HG02623 (cell line): Measurements from ENCODE around the gene BRCC3.
"Not testable (repeated sequence)": the region's sequence is repeated elsewhere in the genome, so short reads cannot be mapped to it uniquely, and the experiment has no call there.

ENCODE experiments used
- ATAC-seq: cut with Tn5 transposase; IDR thresholded peaks from one replicate; pipeline ENCODE4 v1.9.1; 2021; ENCODE audit warnings: moderate library complexity; ENCODE audit not compliant: unreplicated experiment

The BRCC3 gene

DNA sequence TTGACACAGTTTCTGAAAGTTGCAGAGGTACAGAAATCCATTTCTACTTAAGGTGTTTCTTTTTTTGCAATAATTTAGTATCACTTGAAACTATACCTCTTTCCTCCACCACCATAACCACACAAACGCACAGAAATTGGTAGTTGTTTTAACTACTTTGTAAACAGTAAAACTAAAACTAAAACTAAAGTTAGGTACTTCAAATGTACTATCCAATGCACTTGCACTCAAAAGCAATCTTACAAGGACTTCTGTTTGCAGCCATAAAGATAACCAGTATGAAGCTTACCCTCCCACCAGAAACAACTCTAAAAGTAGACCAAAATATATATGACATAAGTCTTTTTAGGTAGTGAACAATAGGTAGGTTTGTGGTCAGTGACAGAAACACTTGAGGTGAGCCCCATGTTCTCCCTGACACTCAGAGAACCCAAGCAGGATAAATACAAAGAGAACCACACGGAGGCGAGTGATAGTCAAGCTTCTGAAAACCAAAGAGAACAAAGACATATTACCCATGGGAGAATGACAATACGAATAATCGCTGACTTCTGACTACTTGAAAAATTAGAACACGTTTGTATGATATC is 72.7 kb downstream of the BRCC3 start:
- ATAC-seq = no peak

GRCh38 chrX:155144926-155145325 is 73.6 kb downstream of the BRCC3 start:
- ATAC-seq = no peak

DNA sequence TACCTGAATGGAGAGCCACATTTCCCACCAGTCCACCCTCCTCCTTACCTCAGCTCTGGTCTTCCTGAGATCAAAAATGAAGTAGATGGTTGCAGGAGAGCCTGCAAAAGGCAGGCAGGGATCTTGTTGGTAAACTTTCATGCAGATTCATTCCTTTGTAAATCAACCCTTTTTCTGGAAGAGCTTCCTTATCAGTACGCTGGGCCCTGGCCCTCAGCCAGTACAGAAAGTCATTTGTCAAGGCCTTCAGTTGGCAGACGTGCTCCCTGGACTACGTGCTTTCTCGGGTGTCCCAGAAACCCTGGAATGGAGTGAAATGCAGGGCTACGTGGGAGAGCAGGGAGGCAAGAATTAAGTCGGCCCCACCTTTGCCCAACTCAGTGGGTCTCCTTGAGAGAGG is 76.3 kb downstream of the BRCC3 start:
- ATAC-seq = not testable (repeated sequence)

DNA sequence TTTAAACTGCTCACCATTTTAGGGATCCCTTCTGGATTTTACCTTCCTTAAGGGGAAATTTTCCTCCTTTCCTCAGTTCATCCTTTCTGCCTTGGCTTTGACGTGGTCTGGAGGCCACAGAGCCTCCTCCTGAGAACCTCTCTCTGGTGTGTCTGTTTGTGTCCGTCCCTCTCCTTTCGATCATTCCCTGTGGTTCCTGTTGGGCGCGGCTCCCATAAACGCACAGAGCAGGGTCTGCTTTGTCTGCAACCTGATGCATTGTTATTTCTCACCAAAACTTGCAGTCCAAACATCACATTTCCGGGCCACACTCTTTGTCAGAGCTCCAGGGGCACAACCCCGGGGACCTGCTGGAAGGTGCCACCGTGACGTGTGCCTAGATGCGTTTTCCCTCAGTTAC is 76.9 kb downstream of the BRCC3 start:
- ATAC-seq = not testable (repeated sequence)

DNA sequence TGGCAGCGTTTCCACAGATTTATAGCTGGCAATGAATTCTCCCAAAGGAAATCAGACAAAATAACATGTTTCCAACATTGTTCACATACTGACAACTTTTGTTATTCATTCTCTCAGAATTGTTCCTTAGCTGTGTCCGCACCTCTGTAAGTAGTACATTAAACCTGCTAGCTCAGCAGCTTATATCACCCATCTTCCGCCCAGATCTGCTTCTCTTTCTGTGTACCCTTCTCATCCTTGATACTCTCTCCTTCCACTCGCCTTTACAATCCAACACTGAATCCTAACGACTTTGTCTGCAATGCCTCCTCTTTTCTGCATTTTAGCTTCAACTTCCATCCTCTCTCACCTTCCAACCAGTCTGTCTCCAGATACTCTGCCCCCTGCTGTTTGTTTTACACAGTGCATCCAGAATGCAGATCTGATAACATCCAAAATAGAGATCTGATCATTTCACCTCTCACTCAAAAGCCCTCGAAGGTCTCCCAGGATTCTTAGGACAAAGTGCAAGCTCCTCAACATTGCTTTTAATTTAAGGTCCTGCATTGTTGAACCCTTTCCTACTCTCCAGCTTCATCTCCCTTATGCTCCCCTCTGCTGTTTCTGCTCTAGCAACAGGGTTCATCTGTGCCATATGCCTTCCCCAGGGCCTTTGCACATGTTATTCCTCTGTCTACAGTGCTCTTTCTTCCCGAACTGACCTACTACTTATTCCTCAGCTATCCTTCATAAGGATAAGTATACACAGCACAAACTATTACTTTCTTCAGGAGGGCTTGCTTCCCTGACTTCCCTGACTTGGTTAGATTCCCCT is 77.6 kb downstream of the BRCC3 start:
- no peak for ATAC-seq

DNA sequence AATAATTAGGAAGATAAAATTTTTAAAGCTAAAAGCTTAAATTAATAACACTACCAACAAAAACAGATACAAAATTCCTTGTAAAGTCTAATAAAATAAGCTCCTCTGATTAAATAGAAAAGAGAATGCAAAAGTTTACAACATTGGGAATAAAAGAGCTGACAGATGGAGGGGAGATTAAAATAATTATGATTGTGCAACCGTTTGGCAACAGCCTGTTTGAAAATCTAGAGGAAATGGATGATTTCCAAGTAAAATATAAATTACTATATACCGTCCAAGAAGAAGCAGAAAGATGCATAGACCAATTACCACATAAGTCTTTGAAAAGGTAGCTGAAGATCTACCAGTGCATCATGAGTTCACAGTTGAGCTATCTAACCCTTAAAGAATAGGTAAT is 98.6 kb downstream of the BRCC3 start:
- ATAC-seq = no peak
